ENCODE results near the gene SDK2. TPM values are rescaled to one million over a fixed set of nuclear protein-coding genes. Genes with fewer than 3 reads are reported as not detected.

The SDK2 gene
- total and polyA plus RNA-seq, 2 experiments from 2014 or later, result 0.74 to 5.1 TPM

DNA sequence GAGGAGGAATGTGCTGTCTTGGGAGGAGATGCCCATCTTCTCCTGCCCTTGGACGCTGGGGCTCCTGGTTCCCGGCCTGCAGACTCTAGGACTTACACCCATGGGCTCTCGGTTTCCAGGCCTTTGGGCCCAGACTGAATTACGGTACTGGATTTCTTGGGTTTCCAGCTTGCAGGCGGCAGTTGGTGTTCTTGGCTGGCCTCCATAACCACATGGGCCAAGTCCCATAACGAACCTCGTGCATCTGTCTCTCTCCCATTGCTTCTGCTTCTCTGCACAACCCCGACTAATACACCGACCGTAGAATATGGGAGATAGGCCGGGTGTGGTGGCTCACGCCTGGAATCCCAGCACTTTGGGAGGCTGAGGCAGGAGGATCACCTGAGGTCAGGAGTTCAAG is 162.6 kb downstream of the SDK2 start:
- H3K4me1 ChIP-seq (ENCODE audit: insufficient read depth), result peaks cover 7% of the 10 kb centered on the region
- Mint-ChIP-seq H3K4me1 (peaks cover 21% of the 10 kb centered on the region), H3K9me3 (peaks cover 17% of the 10 kb centered on the region), H3K27me3 (ENCODE audit: insufficient read depth, low read depth, poor library complexity) (peaks cover 5% of the 10 kb centered on the region), H3K27ac (no peak overlapping the region), H3K4me3 (no peak overlapping the region), H3K36me3 (ENCODE audit: low read depth) (peaks cover 12% of the 10 kb centered on the region)
- no peaks in the 10 kb centered on the region for H3F3A ChIP-seq (replicated peaks; ENCODE audit: low read depth)
- no peaks in the 10 kb centered on the region for H3K9me2 ChIP-seq (ENCODE audit: insufficient read depth)
- H3K27me3 ChIP-seq (ENCODE audit: insufficient read depth), result no peaks in the 10 kb centered on the region
- H3K36me3 ChIP-seq (ENCODE audit: insufficient read depth), result no peaks in the 10 kb centered on the region
- H2AFZ ChIP-seq, result no peak overlapping the region
- H3K27ac ChIP-seq (ENCODE audit: low read depth), result no peak overlapping the region
- TF ChIP-seq STAT1 (IDR thresholded peaks at IDR 0.05; ENCODE audit: unreplicated experiment) (no peak), EZH2 (IDR thresholded peaks at IDR 0.05; ENCODE audit: low read depth, unreplicated experiment) (no peak), CREB1 (CRISPR knock-in tag; IDR thresholded peaks at IDR 0.05; ENCODE audit: low read depth) (no peak), JUNB (IDR thresholded peaks at IDR 0.05; ENCODE audit: unreplicated experiment) (no peak), NANOG (IDR thresholded peaks at IDR 0.05; ENCODE audit: borderline replicate concordance) (no peak)
- TF ChIP-seq, protein P1, sequence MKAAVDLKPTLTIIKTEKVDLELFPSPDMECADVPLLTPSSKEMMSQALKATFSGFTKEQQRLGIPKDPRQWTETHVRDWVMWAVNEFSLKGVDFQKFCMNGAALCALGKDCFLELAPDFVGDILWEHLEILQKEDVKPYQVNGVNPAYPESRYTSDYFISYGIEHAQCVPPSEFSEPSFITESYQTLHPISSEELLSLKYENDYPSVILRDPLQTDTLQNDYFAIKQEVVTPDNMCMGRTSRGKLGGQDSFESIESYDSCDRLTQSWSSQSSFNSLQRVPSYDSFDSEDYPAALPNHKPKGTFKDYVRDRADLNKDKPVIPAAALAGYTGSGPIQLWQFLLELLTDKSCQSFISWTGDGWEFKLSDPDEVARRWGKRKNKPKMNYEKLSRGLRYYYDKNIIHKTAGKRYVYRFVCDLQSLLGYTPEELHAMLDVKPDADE (IDR thresholded peaks at IDR 0.05), result no peak
- H4K20me1 ChIP-seq (replicated peaks; ENCODE audit: insufficient read depth), result no peaks in the 10 kb centered on the region
- H3K4me3 ChIP-seq, result no peak overlapping the region
- no peak overlapping the region for H3K4me2 ChIP-seq
- ATAC-seq, result no peak
- H3K79me2 ChIP-seq (replicated peaks; ENCODE audit: insufficient read depth), result no peaks in the 10 kb centered on the region
- DNase-seq (ENCODE audit: low spot score), result no peak

- H3K4me1 Mint-ChIP-seq, result peaks cover 21% of the 10 kb centered on the region
- H3K36me3 ChIP-seq (ENCODE audit: insufficient read depth), result no peaks in the 10 kb centered on the region
- no peaks in the 10 kb centered on the region for H4K20me1 ChIP-seq (replicated peaks; ENCODE audit: insufficient read depth)
- H3K4me1 ChIP-seq (ENCODE audit: insufficient read depth), result peaks cover 7% of the 10 kb centered on the region
- H3K27ac Mint-ChIP-seq, result no peak overlapping the region
- H3K36me3 Mint-ChIP-seq (ENCODE audit: low read depth), result peaks cover 7% of the 10 kb centered on the region
- no peak overlapping the region for H3K4me3 Mint-ChIP-seq
- no peak overlapping the region for H3K4me3 ChIP-seq
- peaks cover 3% of the 10 kb centered on the region for H3K27me3 Mint-ChIP-seq (ENCODE audit: insufficient read depth, low read depth, poor library complexity)
- H3K27ac ChIP-seq (ENCODE audit: low read depth), result no peak overlapping the region
- ATAC-seq (no peak), DNase-seq (ENCODE audit: low spot score) (no peak)
- H3K9me2 ChIP-seq (ENCODE audit: insufficient read depth), result no peaks in the 10 kb centered on the region
- H2AFZ ChIP-seq, result no peak overlapping the region
- no peaks in the 10 kb centered on the region for H3K27me3 ChIP-seq (ENCODE audit: insufficient read depth)
- H3F3A ChIP-seq (replicated peaks; ENCODE audit: low read depth), result no peaks in the 10 kb centered on the region
- H3K9me3 Mint-ChIP-seq, result peaks cover 12% of the 10 kb centered on the region
- no peak overlapping the region for H3K4me2 ChIP-seq
- no peaks in the 10 kb centered on the region for H3K79me2 ChIP-seq (replicated peaks; ENCODE audit: insufficient read depth)
- TF ChIP-seq REST (IDR thresholded peaks at IDR 0.05; ENCODE audit: unreplicated experiment), result no peak
- no peak for TF ChIP-seq ZNF462 (CRISPR knock-in tag; IDR thresholded peaks at IDR 0.05)
- TF ChIP-seq ZNF114 (CRISPR knock-in tag; IDR thresholded peaks at IDR 0.05), result no peak
- TF ChIP-seq, protein P2, sequence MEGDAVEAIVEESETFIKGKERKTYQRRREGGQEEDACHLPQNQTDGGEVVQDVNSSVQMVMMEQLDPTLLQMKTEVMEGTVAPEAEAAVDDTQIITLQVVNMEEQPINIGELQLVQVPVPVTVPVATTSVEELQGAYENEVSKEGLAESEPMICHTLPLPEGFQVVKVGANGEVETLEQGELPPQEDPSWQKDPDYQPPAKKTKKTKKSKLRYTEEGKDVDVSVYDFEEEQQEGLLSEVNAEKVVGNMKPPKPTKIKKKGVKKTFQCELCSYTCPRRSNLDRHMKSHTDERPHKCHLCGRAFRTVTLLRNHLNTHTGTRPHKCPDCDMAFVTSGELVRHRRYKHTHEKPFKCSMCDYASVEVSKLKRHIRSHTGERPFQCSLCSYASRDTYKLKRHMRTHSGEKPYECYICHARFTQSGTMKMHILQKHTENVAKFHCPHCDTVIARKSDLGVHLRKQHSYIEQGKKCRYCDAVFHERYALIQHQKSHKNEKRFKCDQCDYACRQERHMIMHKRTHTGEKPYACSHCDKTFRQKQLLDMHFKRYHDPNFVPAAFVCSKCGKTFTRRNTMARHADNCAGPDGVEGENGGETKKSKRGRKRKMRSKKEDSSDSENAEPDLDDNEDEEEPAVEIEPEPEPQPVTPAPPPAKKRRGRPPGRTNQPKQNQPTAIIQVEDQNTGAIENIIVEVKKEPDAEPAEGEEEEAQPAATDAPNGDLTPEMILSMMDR (conservative IDR thresholded peaks at IDR 0.05; ENCODE audit: low read depth in 2 of 2), result no peak
- TF ChIP-seq STAT1 (IDR thresholded peaks at IDR 0.05; ENCODE audit: unreplicated experiment), result no peak
- no peak for TF ChIP-seq CREB1 (CRISPR knock-in tag; IDR thresholded peaks at IDR 0.05; ENCODE audit: low read depth)
Measured at GRCh38 chr17:73480740-73481139, 163.5 kb downstream of the SDK2 start.
